ENCODE results near the gene SEMA3C. TPM values are rescaled to one million over a fixed set of nuclear protein-coding genes. Genes with fewer than 3 reads are reported as not detected.

SEMA3C gene
- total RNA-seq, 1 donor from 2014 or later, result 0.26 TPM

GRCh38 chr7:80900583-80901576, 18.0 kb downstream of the SEMA3C start:
- Mint-ChIP-seq H3K27ac (ENCODE audit: unreplicated experiment) (no peak overlapping the region), H3K9me3 (ENCODE audit: unreplicated experiment) (no peaks in the 10 kb centered on the region), H3K4me3 (ENCODE audit: unreplicated experiment) (no peak overlapping the region), H3K27me3 (ENCODE audit: unreplicated experiment) (no peaks in the 10 kb centered on the region), H3K4me1 (ENCODE audit: unreplicated experiment) (peaks cover 2% of the 10 kb centered on the region), H3K36me3 (ENCODE audit: low read depth, unreplicated experiment) (no peaks in the 10 kb centered on the region)
- DNase-seq (ENCODE audit: low spot score), result no peak
- TF ChIP-seq CTCF (IDR thresholded peaks at IDR 0.05; ENCODE audit: unreplicated experiment), result no peak

GRCh38 chr7:80896906-80897598, 21.8 kb downstream of the SEMA3C start:
- no peaks in the 10 kb centered on the region for H3K9me3 Mint-ChIP-seq (ENCODE audit: unreplicated experiment)
- no peaks in the 10 kb centered on the region for H3K27me3 Mint-ChIP-seq (ENCODE audit: unreplicated experiment)
- peaks cover 2% of the 10 kb centered on the region for H3K4me1 Mint-ChIP-seq (ENCODE audit: unreplicated experiment)
- H3K4me3 Mint-ChIP-seq (ENCODE audit: unreplicated experiment), result no peak overlapping the region
- no peak overlapping the region for H3K27ac Mint-ChIP-seq (ENCODE audit: unreplicated experiment)
- TF ChIP-seq CTCF (IDR thresholded peaks at IDR 0.05; ENCODE audit: unreplicated experiment), result no peak
- no peaks in the 10 kb centered on the region for H3K36me3 Mint-ChIP-seq (ENCODE audit: low read depth, unreplicated experiment)
- no peak for DNase-seq (ENCODE audit: low spot score)

- Mint-ChIP-seq H3K4me1 (ENCODE audit: unreplicated experiment) (peaks cover 2% of the 10 kb centered on the region), H3K27me3 (ENCODE audit: unreplicated experiment) (no peaks in the 10 kb centered on the region), H3K4me3 (ENCODE audit: unreplicated experiment) (no peak overlapping the region), H3K9me3 (ENCODE audit: unreplicated experiment) (no peaks in the 10 kb centered on the region), H3K36me3 (ENCODE audit: low read depth, unreplicated experiment) (no peaks in the 10 kb centered on the region), H3K27ac (ENCODE audit: unreplicated experiment) (no peak overlapping the region)
- TF ChIP-seq CTCF (IDR thresholded peaks at IDR 0.05; ENCODE audit: unreplicated experiment), result no peak
- no peak for DNase-seq (ENCODE audit: low spot score)
These were observed 23.8 kb downstream of the SEMA3C start for GRCh38 chr7:80895056-80895455.

GRCh38 chr7:80891259-80891544, 27.6 kb downstream of the SEMA3C start:
- no peak for DNase-seq (ENCODE audit: low spot score)
- H3K4me1 Mint-ChIP-seq (ENCODE audit: unreplicated experiment), result no peaks in the 10 kb centered on the region
- no peaks in the 10 kb centered on the region for H3K27me3 Mint-ChIP-seq (ENCODE audit: unreplicated experiment)
- H3K36me3 Mint-ChIP-seq (ENCODE audit: low read depth, unreplicated experiment), result no peaks in the 10 kb centered on the region
- H3K27ac Mint-ChIP-seq (ENCODE audit: unreplicated experiment), result no peak overlapping the region
- no peak overlapping the region for H3K4me3 Mint-ChIP-seq (ENCODE audit: unreplicated experiment)
- H3K9me3 Mint-ChIP-seq (ENCODE audit: unreplicated experiment), result no peaks in the 10 kb centered on the region
- TF ChIP-seq CTCF (IDR thresholded peaks at IDR 0.05; ENCODE audit: unreplicated experiment), result no peak
